ENCODE measurements around the gene LRTM2.

- TF ChIP-seq CTCF (IDR thresholded peaks at IDR 0.05; ENCODE audit: poor library complexity) (no peak), EZH2 (IDR thresholded peaks at IDR 0.05; ENCODE audit: borderline replicate concordance) (no peak)
Observed at GRCh38 chr12:1839464-1839863, 19.1 kb downstream of the LRTM2 start.
